WTC11 (cell line): ENCODE data around the gene SLC9A3. TPM values are rescaled to one million over a fixed set of nuclear protein-coding genes. Genes with fewer than 3 reads are reported as not detected.

Experiments
- ATAC-seq: fragments of 200-7000 bp; cut with Tn5 transposase; 2 replicates; pipeline ENCODE4 v1.10.0; 2021; ENCODE audit warnings: mild to moderate bottlenecking, moderate library complexity
- CTCF ChIA-PET: fragments of 300-600 bp; sonication (Branson Sonifier 250); formaldehyde crosslinking; loops from one replicate; lab custom pipeline; 2021; ENCODE audit warnings: antibody characterized with exemption; lab: Charles Lee
- POLR2A ChIA-PET: fragments of 350-600 bp; sonication (Branson Sonifier 250); formaldehyde crosslinking; loops from one replicate; lab custom pipeline; 2021; ENCODE audit warnings: antibody characterized with exemption; lab: Charles Lee
- DNase-seq: peaks from one replicate; pipeline ENCODE4 v3.0.0; 2021; ENCODE audit warnings: low spot score
- H3K27ac Mint-ChIP-seq: 2 replicates; pipeline ENCODE4 v1.8.0; 2021; ENCODE audit warnings: mixed read lengths
- H3K27me3 Mint-ChIP-seq: 2 replicates; pipeline ENCODE4 v1.8.0; 2021; ENCODE audit warnings: low read depth, mild to moderate bottlenecking, moderate library complexity, mixed read lengths
- H3K36me3 Mint-ChIP-seq: 2 replicates; pipeline ENCODE4 v1.8.0; 2021; ENCODE audit warnings: mixed read lengths
- H3K4me1 Mint-ChIP-seq: 2 replicates; pipeline ENCODE4 v1.8.0; 2022; ENCODE audit warnings: mixed read lengths
- H3K4me3 Mint-ChIP-seq: 2 replicates; pipeline ENCODE4 v1.8.0; 2021; ENCODE audit warnings: mild to moderate bottlenecking, moderate library complexity, mixed read lengths
- H3K9me3 Mint-ChIP-seq: 2 replicates; pipeline ENCODE4 v1.8.0; 2021; ENCODE audit warnings: mixed read lengths
- ATF1 ChIP-seq: sonication (generic); formaldehyde crosslinking; IDR thresholded peaks from 2 replicates; pipeline ENCODE4 v1.8.1; 2023; ENCODE audit warnings: mild to moderate bottlenecking, moderate library complexity, missing genetic modification reagents
- CREM ChIP-seq: sonication (generic); formaldehyde crosslinking; IDR thresholded peaks from 2 replicates; pipeline ENCODE4 v1.8.1; 2022; ENCODE audit warnings: mild to moderate bottlenecking, missing genetic modification reagents, moderate library complexity
- FOXP4 ChIP-seq: sonication (generic); formaldehyde crosslinking; IDR thresholded peaks from 2 replicates; pipeline ENCODE4 v1.8.0; 2022; ENCODE audit warnings: mild to moderate bottlenecking, missing genetic modification reagents
- HMGA2 ChIP-seq: fragments of 250-450 bp; sonication (Bioruptor Pico); IDR thresholded peaks from 2 replicates; pipeline ENCODE4 v1.4.0; 2021; ENCODE audit warnings: mild to moderate bottlenecking, moderate library complexity
- RELA ChIP-seq: sonication (generic); formaldehyde crosslinking; IDR thresholded peaks from 2 replicates; pipeline ENCODE4 v1.8.1; 2022; ENCODE audit warnings: missing genetic modification reagents, mild to moderate bottlenecking, borderline replicate concordance
- TEAD1 ChIP-seq: sonication (generic); formaldehyde crosslinking; IDR thresholded peaks from 2 replicates; pipeline ENCODE4 v1.8.0; 2022; ENCODE audit warnings: mild to moderate bottlenecking, missing genetic modification reagents
- TEAD4 ChIP-seq: sonication (generic); formaldehyde crosslinking; IDR thresholded peaks from 2 replicates; pipeline ENCODE4 v1.8.0; 2022; ENCODE audit warnings: mild to moderate bottlenecking, missing genetic modification reagents
- total RNA-seq: library from RNA; stranded (reverse); gene quantifications from 3 replicates; pipeline ENCODE4 v1.2.3, GENCODE V29; 2021
- TF ChIP-seq, protein P1 (sequence below): fragments of 200-600 bp; IDR thresholded peaks from 2 replicates; pipeline ENCODE4 v1.8.0; 2022; ENCODE audit warnings: antibody characterized with exemption
- TF ChIP-seq, protein P2 (sequence below): sonication (generic); formaldehyde crosslinking; IDR thresholded peaks from 2 replicates; pipeline ENCODE4 v1.8.1; 2023; ENCODE audit warnings: mild to moderate bottlenecking, missing genetic modification reagents
- TF ChIP-seq, protein P3 (sequence below): sonication (generic); formaldehyde crosslinking; IDR thresholded peaks from 2 replicates; pipeline ENCODE4 v1.8.1; 2023; ENCODE audit warnings: mild to moderate bottlenecking, missing genetic modification reagents
- TF ChIP-seq, protein P4 (sequence below): sonication (generic); formaldehyde crosslinking; IDR thresholded peaks from 2 replicates; pipeline ENCODE4 v1.8.1; 2023; ENCODE audit warnings: mild to moderate bottlenecking, missing genetic modification reagents, moderate library complexity

Gene SLC9A3
- total RNA-seq, 1 experiment from 2014 or later: 1.6 TPM

DNA sequence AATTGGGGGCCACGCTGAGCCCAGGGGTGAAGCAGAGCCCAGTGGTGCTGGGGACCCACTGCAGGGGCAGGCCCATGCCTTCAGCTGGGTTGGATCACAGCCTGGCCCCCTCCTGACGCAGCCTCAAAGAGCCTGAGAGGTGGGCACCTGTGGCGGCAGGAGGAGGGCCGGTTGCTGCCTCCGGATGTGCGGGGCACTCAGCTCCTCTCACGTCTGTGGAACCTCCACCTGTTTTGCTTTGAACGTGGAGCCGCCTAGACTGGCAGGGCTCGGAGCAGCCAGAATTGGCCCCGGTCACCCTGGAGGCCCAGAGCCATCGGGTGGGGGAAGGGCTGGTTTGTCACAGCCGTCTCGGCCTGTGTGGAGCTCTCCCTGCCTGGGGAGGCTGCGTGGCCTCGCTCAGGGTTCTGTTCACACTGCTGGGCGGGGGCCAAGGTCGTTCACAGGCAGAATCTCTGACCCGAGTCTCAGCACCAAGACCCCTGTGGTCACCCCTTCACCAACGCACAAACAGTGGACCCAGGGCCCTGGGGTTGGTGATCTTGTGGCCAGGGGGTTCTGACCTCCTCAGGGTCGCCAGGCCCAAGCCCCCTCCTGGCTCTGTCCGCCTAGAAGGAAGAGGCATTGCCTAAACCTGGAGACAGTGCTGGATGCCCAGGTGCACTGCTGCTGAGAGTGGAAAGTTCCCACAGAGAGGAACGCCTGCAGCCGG is 9.2 kb upstream of the SLC9A3 start:
- Mint-ChIP-seq H3K27me3 (peaks cover 27% of the 10 kb centered on the region), H3K36me3 (no peaks in the 10 kb centered on the region), H3K4me3 (no peak overlapping the region), H3K9me3 (no peaks in the 10 kb centered on the region), H3K4me1 (no peaks in the 10 kb centered on the region), H3K27ac (no peak overlapping the region)
- CTCF ChIA-PET: interaction anchor here (1.2 kb wide), 1 partner anchor 27 kb away, joined by 3 read pairs; no protein-coding TSS in a partner anchor
- TF ChIP-seq RELA (CRISPR knock-in tag) (no peak), ATF1 (CRISPR knock-in tag) (no peak), HMGA2 (CRISPR knock-in tag) (no peak), TEAD4 (CRISPR knock-in tag) (no peak), FOXP4 (CRISPR knock-in tag) (no peak), CREM (CRISPR knock-in tag) (no peak), TEAD1 (CRISPR knock-in tag) (no peak)
- TF ChIP-seq, protein P1, sequence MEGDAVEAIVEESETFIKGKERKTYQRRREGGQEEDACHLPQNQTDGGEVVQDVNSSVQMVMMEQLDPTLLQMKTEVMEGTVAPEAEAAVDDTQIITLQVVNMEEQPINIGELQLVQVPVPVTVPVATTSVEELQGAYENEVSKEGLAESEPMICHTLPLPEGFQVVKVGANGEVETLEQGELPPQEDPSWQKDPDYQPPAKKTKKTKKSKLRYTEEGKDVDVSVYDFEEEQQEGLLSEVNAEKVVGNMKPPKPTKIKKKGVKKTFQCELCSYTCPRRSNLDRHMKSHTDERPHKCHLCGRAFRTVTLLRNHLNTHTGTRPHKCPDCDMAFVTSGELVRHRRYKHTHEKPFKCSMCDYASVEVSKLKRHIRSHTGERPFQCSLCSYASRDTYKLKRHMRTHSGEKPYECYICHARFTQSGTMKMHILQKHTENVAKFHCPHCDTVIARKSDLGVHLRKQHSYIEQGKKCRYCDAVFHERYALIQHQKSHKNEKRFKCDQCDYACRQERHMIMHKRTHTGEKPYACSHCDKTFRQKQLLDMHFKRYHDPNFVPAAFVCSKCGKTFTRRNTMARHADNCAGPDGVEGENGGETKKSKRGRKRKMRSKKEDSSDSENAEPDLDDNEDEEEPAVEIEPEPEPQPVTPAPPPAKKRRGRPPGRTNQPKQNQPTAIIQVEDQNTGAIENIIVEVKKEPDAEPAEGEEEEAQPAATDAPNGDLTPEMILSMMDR: no peak
- POLR2A ChIA-PET: no interaction called here
- no peak for ATAC-seq
- no peak for DNase-seq

- Mint-ChIP-seq H3K4me1 (no peaks in the 10 kb centered on the region), H3K27ac (no peak overlapping the region), H3K9me3 (no peaks in the 10 kb centered on the region), H3K36me3 (no peaks in the 10 kb centered on the region), H3K27me3 (peaks cover 30% of the 10 kb centered on the region), H3K4me3 (no peak overlapping the region)
- ATAC-seq (no peak), DNase-seq (no peak)
- TF ChIP-seq, protein P2, sequence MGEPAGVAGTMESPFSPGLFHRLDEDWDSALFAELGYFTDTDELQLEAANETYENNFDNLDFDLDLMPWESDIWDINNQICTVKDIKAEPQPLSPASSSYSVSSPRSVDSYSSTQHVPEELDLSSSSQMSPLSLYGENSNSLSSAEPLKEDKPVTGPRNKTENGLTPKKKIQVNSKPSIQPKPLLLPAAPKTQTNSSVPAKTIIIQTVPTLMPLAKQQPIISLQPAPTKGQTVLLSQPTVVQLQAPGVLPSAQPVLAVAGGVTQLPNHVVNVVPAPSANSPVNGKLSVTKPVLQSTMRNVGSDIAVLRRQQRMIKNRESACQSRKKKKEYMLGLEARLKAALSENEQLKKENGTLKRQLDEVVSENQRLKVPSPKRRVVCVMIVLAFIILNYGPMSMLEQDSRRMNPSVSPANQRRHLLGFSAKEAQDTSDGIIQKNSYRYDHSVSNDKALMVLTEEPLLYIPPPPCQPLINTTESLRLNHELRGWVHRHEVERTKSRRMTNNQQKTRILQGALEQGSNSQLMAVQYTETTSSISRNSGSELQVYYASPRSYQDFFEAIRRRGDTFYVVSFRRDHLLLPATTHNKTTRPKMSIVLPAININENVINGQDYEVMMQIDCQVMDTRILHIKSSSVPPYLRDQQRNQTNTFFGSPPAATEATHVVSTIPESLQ (CRISPR knock-in tag): no peak
- TF ChIP-seq TEAD1 (CRISPR knock-in tag): no peak
- no peak for TF ChIP-seq TEAD4 (CRISPR knock-in tag)
- no peak for TF ChIP-seq CREM (CRISPR knock-in tag)
- TF ChIP-seq, protein P3, sequence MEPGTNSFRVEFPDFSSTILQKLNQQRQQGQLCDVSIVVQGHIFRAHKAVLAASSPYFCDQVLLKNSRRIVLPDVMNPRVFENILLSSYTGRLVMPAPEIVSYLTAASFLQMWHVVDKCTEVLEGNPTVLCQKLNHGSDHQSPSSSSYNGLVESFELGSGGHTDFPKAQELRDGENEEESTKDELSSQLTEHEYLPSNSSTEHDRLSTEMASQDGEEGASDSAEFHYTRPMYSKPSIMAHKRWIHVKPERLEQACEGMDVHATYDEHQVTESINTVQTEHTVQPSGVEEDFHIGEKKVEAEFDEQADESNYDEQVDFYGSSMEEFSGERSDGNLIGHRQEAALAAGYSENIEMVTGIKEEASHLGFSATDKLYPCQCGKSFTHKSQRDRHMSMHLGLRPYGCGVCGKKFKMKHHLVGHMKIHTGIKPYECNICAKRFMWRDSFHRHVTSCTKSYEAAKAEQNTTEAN (CRISPR knock-in tag): no peak
- CTCF ChIA-PET: interaction anchor here (1.1 to 1.2 kb wide), 2 partner anchors 27 to 82 kb away, joined by 3 read pairs; no protein-coding TSS in a partner anchor
- POLR2A ChIA-PET: no interaction called here
Observed at GRCh38 chr5:532521-533242, 8.4 kb upstream of the SLC9A3 start.

- Mint-ChIP-seq H3K9me3 (no peaks in the 10 kb centered on the region), H3K4me1 (no peaks in the 10 kb centered on the region), H3K27ac (no peak overlapping the region), H3K36me3 (no peaks in the 10 kb centered on the region), H3K4me3 (no peak overlapping the region), H3K27me3 (peaks cover 39% of the 10 kb centered on the region)
- TF ChIP-seq, protein P4, sequence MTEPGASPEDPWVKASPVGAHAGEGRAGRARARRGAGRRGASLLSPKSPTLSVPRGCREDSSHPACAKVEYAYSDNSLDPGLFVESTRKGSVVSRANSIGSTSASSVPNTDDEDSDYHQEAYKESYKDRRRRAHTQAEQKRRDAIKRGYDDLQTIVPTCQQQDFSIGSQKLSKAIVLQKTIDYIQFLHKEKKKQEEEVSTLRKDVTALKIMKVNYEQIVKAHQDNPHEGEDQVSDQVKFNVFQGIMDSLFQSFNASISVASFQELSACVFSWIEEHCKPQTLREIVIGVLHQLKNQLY (CRISPR knock-in tag): no peak
- ATAC-seq: no peak
- POLR2A ChIA-PET: no interaction called here
- no peak for DNase-seq
- CTCF ChIA-PET: interaction anchor here (1.1 to 1.2 kb wide), 2 partner anchors 26 to 81 kb away, joined by 3 read pairs; no protein-coding TSS in a partner anchor
Observed at GRCh38 chr5:531749-532315, 7.6 kb upstream of the SLC9A3 start.
